HUDEP-2 (cell line): ENCODE measurements around the gene NTN1.

Experiments
- DNase-seq, 76 experiments: peaks; one replicate each; lab custom pipeline; 2025; ENCODE audit not compliant: unreplicated experiment in 76 of 76; lab: John Stamatoyannopoulos, UW

NTN1 gene

DNA sequence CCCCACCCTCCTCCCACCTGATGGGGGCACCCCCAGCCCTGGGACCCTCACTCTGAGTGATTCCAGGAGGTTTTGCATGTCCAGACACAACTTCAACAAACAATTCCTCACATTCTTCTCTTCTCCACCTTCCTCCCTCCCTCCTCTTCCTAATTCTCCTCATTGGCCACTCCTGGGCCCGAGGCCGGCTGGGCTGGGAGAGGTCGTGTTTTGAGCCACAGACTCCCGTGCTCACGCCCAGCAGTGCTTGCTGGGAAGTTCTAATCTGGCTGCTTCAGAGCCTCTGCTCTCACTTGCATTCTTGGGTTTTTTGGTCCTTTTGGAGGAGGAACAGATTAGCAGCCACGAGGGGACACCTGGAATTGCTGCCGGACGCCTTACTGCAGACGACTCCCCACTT, 157.0 kb downstream of the NTN1 start:
- no peak for DNase-seq

DNA sequence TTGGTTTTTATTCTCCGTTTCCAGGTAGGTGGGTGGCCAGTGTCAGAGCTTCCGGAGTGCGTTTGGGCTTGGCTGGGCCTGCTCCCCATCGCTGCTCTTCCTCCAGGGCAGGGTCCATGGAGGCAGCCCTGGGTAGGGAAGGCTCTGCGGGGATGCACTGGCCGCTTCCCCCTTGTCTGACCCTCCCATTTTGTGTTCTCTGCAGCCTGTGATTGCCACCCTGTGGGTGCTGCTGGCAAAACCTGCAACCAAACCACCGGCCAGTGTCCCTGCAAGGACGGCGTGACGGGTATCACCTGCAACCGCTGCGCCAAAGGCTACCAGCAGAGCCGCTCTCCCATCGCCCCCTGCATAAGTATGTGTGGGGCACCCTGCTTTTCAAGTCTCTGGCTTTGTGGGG, 158.3 kb downstream of the NTN1 start:
- no peak for DNase-seq

DNA sequence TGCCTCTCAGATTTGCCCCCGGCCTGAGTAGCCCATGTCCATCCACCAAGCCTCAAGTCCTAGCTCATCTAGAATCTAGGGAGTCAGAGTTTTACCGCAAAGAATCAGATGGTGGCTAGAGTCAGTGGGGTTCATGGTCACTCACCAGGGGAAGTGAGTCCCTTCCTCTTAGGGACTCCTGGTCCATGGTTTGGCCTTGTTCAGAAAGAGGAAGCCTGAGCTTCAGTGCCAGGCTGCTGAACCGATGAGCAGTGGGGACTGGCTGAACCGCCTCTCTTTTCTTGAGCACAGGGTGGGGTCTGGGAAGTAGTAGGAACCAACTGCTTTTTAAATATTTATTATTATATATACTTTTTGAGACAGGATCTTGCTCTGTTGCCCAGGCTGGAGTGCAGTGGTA, 160.3 kb downstream of the NTN1 start:
- DNase-seq, result no peak

DNA sequence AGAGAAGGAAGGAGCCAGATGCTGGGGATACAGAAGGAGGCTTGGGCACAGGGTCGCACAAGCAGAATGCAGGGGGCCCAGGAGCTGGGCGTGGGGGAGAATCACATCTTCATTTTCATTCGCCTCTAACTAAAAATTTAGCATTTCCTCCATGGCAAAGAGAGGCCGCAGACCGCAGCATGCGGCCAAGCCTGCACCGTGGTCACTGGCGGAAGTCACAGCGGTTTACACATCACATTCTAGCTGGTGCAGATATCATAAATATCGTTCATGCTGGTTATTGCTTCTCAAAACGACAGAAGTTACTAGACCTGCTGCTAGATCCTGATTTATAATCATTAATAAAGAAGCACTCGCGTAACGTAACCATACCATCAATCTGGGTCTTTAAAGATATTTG, 162.0 kb downstream of the NTN1 start:
- DNase-seq, result no peak

DNA sequence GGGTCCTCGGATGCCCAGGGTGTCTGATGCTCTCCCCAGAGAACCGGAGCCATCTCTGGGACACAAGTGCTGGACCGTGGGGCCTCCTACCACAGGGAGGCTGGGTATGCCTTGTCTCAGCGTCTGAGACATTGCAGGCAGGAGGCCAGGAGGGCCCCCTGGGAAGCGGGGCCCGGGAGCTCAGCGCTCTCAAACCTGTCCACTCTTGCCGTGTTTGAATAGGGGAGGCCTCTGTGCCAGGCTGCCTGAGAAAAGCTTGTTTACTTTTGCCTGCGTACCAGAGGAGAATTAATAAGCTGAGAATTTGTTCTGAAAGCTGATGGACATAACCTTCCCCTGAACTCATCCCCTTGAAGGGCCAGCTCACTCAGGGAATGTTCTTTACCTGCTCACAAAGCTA, 163.8 kb downstream of the NTN1 start:
- no peak for DNase-seq

DNA sequence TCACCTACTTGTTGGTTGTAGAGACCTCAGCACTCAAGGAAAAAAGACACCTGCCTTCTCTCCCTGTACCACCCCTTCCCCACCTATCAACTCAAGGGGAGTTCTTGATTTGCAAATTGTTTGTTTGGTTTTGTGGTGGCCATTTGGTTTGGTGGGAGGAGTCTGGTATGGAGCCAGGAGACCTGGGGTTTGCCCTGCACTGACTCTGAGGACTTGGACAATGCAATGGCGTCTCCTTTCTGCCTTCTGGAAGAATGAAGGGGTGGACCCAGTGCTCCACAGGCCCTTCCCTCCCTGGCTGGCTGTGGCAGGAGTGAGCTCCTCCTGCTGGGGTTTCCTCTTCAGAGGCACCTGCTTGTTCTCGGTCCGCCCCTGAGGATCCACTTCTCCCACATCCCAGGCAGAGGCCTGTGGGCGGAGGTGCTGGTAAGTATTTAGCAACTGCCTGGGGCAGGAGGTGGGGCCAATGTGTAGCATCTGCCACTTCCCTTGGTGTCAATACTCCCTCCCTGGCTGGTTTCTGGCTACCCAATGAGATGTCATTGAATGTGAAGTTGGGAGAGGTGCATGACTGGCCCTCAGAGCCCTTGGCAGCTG, 164.5 kb downstream of the NTN1 start:
- no peak for DNase-seq

DNA sequence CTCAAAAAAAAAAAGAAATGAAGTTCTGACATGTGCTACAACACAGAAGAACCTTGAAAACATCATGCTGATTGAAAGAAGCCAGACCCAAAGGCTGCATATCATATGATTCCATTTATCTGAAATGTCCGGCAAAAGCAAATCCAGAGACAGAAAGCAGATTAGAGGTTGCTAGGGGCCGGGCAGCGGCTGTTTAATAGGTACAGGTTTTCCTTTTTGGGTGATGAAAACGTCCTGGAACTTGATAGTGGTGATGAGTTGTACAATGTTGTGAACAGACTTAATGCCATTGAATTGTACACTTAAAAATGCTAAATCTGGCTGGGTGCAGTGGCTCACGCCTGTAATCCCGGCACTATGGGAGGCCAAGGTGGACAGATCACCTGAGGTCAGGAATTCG, 166.5 kb downstream of the NTN1 start:
- DNase-seq, result no peak

DNA sequence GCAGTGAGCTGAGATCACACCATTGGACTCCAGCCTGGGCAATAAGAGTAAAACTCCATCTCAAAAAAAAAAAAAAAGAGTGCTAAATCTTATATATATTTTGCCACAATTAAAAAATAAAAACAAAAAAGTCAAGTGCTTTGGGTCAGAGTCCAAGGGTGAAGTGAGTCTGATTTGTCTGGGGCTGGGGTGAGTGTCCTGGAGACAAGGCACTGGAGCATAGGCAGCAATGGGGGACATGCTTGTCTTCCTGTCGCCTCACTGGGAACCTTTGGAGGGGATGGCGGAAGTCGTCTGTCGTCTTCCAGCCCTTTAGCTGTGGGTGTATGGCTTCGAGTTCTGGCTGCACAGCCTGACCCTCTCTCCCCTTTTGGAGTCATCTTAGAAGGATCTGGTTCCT, 167.1 kb downstream of the NTN1 start:
- no peak for DNase-seq

DNA sequence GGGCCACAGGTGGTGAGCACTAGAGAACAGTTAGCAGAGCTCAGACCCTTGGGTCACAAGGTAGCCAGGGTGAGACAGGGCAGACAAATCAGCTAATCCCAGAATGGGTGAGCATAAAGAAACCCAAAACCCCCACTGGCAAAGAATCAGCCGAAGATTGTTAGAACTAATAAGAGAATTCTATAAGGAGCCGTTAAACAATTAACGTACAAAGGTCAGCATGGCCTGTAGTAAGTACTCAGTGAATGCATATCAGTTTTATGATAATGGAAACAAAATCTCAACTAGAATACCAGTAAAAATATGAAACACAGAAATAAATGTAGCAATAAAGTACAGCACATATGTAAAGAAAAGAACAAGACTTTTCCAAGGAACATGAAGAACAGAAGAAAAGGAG, 168.6 kb downstream of the NTN1 start:
- no peak for DNase-seq

DNA sequence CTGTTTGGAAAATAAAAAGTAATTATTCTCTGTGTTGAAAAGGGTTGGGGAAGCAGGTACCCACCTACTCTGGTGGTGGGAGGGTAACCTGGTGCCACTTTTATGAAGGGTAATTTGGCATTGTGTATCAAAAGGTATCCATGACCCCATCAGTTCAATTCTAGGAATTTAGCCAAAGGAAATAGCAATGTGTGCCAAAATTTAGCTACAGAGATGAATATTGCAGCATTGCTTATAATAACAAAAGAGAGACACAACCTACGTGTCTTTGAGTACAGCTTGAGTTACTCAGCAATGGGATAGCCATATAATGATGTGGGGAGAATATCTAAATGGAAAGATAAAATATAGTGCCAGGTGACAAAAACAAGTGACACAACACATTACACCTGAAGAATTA, 170.7 kb downstream of the NTN1 start:
- DNase-seq, result no peak

DNA sequence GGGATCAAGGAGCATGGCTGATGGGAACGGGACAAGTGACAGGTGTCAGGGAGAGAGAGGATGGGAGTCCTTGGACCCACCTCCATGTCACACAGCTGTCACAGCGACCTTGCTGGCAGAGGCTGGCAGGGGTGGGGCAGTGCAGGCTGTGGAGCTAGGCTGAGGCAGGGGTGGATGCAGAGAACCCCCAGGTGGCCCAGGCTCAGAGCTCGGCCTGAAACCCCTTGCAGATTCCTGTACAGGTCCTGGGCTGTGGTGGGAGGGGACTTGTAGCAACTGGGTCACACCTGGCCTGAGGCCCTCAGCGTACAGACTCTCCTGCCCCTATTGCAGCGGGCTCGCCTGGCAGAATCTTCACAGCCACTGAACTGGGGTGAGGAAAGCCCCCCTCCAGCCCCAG, 174.1 kb downstream of the NTN1 start:
- no peak for DNase-seq

DNA sequence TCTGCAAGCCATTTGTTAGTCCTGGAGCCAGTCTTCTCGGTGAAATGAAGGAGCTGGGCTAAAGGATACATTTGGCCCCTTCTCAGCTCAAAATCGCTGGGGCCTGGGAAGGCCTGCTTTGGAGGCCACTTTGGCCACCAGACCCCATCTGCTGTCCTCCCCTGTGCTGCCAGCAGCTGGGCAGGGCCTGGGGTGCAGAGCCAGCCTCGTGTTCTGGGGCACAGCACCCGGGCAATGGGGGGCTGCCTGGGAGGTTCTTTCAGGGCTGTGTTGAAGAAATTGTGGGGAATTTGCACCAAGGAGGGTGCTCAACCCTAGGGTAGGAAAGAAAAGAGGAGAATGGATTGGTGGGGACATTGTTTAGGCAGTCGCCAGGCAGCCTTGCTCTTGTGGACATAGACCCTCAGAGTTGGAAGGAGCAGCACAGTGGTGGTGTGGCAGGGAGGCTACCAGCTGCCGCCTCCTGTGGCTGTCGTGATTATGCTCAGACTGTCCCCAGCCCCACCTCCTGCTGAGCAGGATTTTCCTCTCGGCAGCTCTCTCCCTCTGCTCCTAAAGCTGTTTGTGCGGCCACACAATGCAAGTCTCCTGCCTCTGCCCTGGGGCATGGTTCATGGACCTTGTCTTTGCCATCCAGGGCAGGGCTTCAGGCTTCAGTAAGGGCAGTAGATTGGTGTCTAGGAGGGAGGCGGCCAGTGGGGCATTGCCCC, 174.8 kb downstream of the NTN1 start:
- no peak for DNase-seq

DNA sequence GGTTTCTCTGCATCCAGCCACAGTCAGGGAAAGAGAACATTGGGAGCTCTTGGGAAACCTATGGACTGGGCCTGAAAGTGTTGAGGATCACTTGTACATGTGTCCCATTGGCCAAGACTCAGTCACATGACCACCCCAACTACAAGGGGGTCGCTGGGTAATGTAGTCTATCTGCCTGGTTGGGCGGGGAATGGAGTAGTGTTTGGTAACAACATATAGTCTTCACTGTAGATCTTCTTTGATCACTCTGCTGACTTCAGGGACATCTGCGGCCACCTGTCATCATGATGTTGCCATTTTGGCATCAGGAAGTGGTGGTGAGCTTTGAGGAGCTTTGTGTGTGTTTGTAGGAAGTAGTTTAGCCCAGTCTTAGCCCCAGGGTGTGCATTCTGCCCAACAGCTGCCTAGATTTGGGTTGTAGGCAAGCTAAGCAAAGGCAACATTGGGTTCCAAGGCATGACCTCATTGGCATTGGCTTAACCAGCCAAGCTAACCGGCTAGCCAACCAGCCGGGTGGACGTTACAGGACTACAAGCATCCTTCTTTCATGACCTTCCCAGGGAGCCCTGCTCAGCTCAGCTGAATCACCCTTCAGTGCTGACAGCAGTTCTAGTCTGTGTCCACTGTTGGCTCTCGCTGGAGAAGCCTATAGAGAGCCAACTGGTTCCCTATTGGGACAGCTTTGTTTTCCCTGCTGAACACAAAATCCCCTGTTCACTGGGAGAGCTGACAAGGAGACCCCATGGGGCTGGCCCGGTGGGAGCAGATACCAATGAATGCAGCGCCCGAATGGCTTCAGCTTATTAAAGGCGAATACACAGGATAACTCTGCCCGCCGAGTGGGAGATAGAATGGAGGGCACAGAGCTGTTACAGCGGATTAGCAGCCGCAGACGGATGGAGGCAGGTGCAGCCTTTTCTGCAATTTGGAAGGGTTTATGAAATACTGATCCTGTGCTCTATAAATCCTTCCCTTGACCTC, 178.6 kb downstream of the NTN1 start:
- DNase-seq, result no peak

DNA sequence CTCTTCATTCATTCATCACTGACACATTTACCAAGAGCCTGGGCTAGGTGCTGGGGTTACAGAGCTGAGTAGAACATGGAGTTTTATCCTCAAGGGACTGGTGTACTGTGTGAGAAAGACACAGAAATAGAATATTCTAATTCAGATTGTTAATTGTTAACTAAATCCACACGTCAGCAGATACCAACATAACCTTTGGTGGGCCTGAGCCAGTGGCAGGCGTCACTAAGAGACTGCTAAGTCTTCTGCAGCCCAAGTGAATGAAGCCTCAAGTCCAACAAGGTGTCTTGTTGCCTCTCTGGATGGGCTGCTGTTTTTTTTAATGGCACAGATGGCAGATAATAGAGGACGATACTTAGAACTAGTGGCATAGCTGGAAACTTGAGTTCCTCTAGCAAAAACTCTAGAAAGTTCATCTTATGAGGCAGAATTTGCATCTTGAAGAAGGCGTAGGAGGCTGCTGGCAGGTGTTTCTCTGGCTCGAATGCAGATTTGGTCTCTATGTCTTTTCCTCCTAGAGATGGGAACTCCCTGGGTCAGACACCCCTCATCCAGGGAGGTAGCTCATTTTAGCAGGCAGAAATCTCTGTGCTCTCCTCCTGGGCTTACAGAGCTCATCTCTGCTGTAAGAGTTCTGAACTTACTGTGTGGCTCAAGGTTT, 179.5 kb downstream of the NTN1 start:
- DNase-seq, result no peak

DNA sequence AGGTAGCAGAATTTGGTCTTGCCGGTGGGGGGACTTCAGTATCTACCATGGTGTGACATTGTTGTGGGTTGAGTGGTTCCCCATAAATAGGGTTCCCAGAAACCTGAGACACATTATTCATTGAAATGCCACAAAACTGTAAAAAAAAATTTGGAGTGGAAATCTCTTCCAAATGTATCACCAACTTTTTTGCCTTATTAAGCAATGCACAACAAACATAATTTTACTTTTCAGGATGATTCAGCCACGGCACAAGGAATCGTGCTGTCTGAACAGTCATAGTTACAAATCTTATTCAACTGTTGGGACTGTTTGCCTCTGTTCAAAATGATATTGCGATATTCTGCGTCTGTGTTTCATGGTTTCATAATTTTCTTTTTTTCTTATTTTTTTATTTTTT, 181.2 kb downstream of the NTN1 start:
- DNase-seq, result no peak

DNA sequence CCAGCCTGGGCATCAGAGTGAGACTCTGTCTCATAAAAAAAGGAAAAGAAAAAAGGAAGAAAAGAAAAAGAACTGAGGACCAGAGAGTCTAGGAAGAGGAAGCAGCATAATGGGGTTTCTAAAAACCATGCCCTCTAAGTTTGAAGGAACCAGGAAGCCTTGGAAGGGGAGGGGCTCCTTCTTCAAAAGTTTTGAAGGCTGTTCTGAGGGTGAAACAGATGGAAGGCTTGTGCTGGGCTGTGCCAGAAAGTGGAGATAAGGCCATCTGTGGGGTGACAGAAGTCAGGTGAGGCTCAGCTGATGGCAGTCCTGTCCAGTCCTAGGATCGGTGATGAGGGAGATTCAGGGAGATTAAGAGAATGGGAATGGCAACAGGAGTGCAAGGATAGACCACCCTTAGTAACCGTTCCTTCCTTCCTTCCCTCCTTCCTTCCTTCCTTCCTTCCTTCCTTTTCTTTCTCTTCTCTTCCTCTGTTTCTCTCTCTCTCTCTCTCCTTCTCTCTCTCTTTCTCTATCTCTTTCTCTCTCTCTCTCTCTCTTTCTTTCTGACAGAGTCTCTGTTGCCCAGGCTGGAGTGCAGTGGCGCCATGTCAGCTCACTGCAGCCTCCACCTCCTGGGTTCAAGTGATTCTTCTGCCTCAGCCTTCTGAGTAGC, 182.6 kb downstream of the NTN1 start:
- DNase-seq, result peak in 2 of 76 experiments; percentile 3 to 7

DNA sequence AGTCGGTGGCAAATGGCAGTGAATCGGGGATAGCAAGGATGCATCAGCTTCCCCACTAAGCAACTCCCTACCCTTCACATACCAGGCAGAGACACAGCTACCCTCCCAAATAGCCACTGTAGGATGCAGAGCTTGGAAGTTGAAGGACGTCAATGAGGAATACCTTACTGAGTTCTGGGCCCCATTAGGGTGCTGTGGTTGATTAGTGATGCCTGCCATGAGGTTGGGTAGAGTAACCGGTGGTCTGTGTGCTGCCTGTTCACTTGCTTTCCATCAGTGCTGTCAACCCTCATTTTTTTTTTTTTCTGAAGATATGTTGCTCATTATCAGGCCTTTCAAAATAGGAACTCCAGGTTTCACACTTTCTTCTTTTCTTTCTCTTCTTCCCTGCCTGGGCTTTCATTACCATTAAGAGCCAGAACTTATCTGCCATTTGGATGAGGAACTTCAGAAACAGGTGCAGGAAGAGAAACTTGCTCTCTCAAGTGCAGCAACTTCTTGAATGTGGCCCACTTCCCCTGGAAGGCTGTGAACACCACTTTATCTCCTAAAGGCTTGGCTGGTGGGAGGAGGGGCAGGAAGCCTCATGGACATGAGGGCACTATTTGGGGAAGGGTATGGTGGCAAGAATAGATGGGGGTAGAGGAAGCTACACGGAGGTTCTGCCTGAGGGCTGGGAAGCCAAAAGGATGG, 183.5 kb downstream of the NTN1 start:
- no peak for DNase-seq

DNA sequence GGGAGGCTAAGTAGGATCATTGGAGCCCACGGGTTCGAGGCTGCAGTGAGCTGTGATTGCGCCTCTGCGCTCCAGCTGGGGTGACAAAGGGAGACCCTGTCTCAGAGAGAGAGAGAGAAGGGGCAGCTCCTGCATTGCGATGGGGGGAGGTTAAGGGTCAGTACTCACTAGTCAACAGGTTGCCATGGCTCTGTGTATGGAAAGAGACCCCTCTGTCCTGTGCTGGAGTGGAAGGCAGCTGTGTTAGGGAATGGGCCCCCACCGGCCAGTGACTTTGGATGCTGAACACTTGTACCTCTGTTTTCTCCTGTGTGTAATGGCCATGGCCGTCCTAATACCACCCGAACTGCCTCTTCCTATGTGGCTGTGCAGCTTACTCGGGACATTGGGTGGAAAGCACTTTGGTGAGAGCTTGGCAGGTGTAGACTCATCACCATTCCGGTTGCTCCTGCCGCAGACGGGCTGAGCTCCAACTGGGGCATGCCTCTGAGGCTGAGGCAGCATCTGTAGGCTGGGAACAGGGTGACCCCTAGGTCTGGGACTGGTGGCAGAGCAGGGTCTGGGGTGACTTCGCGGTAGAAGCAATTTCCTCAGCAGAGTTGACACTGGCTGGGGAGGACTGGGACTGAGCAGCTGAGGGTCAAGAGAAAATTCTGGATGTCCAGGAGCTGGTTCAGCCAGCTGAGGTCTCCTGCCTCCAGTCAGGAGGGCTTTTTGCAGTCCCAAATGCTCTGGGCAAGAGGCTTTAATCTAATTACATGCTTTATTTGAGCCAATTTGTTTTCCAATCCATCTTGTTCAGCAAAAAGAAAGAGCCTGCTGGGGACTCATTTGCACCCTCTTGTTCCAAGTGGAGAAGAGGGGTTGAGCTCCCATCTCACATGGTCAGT, 184.5 kb downstream of the NTN1 start:
- no peak for DNase-seq

DNA sequence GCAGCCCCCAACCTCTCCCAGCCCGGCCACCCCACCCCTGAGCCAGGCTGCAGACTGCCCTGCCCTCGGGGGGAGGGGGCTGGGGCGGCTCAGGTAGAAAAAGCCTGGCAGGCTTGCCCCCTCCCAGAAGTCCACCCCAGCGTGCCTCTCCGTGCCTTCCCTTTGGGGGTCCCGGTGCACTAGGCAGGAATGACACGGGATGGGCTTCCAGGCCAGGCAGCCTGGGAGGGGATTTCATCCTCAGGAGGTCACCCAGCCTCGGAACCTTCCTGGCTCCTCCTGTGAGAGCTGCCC, 185.0 kb downstream of the NTN1 start:
- no peak for DNase-seq
